ENCODE results near the gene FGD2.
A peak's percentile ranks its signal among the peaks of the same experiment; 100 is the strongest.
"Not testable (repeated sequence)": the region's sequence is repeated elsewhere in the genome, so short reads cannot be mapped to it uniquely, and the experiment has no call there.

The FGD2 gene

DNA sequence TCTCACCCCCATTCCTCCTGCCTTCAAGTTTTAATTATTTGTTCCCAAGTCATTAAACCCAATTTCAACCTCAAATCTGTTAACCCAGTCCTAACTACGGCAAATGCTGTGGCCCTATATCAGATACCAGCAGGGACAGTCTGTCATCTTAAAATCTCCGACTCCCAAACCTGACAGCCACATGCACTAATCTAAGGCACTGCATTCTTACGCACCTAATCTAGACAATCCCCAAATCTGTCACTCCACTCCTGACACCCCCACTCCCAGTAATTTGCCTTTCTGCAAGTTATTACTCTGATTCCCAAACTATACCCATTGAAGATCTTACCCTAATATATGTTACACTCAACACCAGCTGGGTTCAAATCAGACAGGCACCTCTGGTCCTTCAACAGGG, 21.9 kb upstream of the FGD2 start:
- no peaks in the 10 kb centered on the region for H3K9me3 ChIP-seq (ENCODE audit: control insufficient read depth, insufficient read depth, low read depth, low read length)
- peaks cover 27% of the 10 kb centered on the region for H3K4me1 ChIP-seq (ENCODE audit: control insufficient read depth, insufficient read depth, low read length)
- no peak overlapping the region for H3K4me3 ChIP-seq (ENCODE audit: low read depth, low read length)
- H3K27ac ChIP-seq (ENCODE audit: low read depth, low read length) = no peak overlapping the region
- H3K9ac ChIP-seq (ENCODE audit: low read length) = no peak overlapping the region
- peaks cover 10% of the 10 kb centered on the region for H3K36me3 ChIP-seq (ENCODE audit: control insufficient read depth, insufficient read depth, low read length)
- no peaks in the 10 kb centered on the region for H3K27me3 ChIP-seq (ENCODE audit: control insufficient read depth, insufficient read depth, low read length)

GRCh38 chr6:36984581-36985416, 20.7 kb upstream of the FGD2 start:
- H3K9ac ChIP-seq (ENCODE audit: low read length) = peak overlapping the region; percentile 73
- peaks cover 27% of the 10 kb centered on the region for H3K4me1 ChIP-seq (ENCODE audit: control insufficient read depth, insufficient read depth, low read length)
- H3K4me3 ChIP-seq (ENCODE audit: low read depth, low read length) = peak overlapping the region; percentile 79
- H3K27me3 ChIP-seq (ENCODE audit: control insufficient read depth, insufficient read depth, low read length) = no peaks in the 10 kb centered on the region
- no peaks in the 10 kb centered on the region for H3K9me3 ChIP-seq (ENCODE audit: control insufficient read depth, insufficient read depth, low read depth, low read length)
- no peak overlapping the region; the same call in 1 of the 2 replicates for H3K27ac ChIP-seq (ENCODE audit: low read depth, low read length)
- peaks cover 2% of the 10 kb centered on the region; the same call in 1 of the 2 replicates for H3K36me3 ChIP-seq (ENCODE audit: control insufficient read depth, insufficient read depth, low read length)

DNA sequence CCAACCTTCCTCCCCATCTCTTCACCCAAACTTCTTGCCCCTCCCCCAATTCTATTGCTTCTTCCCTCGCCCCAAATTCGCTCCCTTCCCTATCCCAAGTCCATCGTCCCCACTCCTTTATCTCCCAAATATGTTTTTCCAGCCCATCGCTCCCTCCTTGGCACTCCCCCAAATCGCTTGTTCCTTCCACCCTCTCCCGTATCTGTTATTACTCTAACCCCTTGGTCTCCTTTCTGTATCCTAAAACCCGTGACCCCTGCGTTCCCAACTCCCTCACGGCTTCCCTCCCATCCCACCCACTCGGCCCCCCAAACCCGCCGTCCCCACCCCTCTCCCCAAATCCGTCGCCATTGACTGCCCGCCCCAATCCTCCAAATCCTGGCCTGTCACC, 20.0 kb upstream of the FGD2 start:
- Histone ChIP-seq H3K9ac (ENCODE audit: low read length) (peak overlapping the region; percentile 73), H3K27me3 (ENCODE audit: control insufficient read depth, insufficient read depth, low read length) (no peaks in the 10 kb centered on the region), H3K36me3 (ENCODE audit: control insufficient read depth, insufficient read depth, low read length) (peaks cover 2% of the 10 kb centered on the region; the same call in 1 of the 2 replicates), H3K27ac (ENCODE audit: low read depth, low read length) (peak overlapping the region; percentile 97; the same call in 1 of the 2 replicates), H3K4me1 (ENCODE audit: control insufficient read depth, insufficient read depth, low read length) (peaks cover 27% of the 10 kb centered on the region), H3K4me3 (ENCODE audit: low read depth, low read length) (peak overlapping the region; percentile 79), H3K9me3 (ENCODE audit: control insufficient read depth, insufficient read depth, low read depth, low read length) (no peaks in the 10 kb centered on the region)

DNA sequence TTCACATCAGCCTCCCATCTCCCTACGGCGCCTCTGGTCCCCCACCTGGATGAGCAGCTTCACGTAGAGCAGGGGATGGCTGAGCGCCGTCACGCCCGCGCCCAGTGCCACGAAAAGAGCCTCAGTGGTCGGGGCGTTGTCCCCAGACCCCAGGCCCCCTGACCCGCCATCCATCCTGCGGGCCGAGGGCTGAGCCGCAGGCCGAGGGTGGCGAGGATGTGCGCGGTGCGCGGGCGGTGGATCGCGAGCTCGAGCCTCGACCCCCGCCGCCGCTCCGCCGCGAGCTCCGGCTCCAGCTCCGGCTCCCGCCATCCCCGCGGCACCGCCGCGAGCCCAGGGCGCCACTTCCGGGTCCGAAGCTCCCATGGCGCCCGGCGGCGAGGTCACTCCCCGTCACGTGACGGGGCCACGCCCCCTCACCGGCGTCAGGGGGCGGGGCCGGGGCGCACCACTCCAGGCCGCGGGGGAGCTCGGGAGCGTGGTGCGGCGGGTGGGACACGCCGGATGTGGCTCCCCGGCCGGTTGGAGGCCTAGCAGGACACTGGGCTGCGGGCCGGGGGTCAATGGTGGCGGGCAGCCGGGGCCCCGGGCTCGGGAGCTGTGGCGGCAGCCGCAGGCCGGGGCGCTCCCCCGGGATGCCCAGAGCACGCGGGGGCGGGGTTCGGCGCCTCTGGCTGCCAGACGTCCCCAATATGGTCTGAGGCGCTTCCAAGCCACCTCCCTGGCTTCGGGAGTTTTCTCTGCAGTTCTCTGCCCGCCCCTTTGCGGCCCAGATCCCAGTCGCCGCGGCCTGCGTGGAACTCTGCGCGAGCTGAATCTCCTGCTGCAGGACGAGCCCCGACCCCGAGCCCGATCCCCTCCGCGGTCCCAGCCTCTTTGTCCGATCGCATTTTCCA, 19.4 kb upstream of the FGD2 start, which contains the start of gene MTCH1:
Gene MTCH1 (minus strand): TSS at position 389 of the 896 bp plus-strand sequence. CDS start 23 bp downstream, at position 366.
- Histone ChIP-seq H3K36me3 (ENCODE audit: control insufficient read depth, insufficient read depth, low read length) (peaks cover 2% of the 10 kb centered on the region; the same call in 1 of the 2 replicates), H3K27me3 (ENCODE audit: control insufficient read depth, insufficient read depth, low read length) (no peaks in the 10 kb centered on the region), H3K4me1 (ENCODE audit: control insufficient read depth, insufficient read depth, low read length) (peaks cover 23% of the 10 kb centered on the region), H3K9ac (ENCODE audit: low read length) (peak within 1 kb of the TSS; percentile 73), H3K9me3 (ENCODE audit: control insufficient read depth, insufficient read depth, low read depth, low read length) (no peaks in the 10 kb centered on the region), H3K4me3 (ENCODE audit: low read depth, low read length) (peak within 1 kb of the TSS; percentile 79), H3K27ac (ENCODE audit: low read depth, low read length) (peak within 1 kb of the TSS; percentile 97)

DNA sequence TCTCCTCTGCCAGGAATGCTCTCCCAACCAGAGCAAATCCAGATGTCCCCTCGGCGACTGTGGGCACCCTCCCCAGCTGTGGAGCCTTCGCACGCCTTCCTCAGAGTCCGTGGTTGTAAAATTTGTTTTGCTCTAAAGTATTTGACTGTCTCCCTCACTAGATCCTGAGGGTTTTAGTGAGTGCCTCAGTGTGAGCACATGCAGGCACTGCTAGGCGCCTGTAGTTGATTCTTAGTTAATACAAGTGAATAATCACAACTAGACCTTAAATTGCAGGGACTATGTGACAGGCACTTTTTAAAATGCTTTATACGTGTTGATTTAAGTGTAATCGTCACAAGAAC, 18.8 kb upstream of the FGD2 start:
- H3K27ac ChIP-seq (ENCODE audit: low read depth, low read length) = peak overlapping the region; percentile 97
- no peaks in the 10 kb centered on the region for H3K27me3 ChIP-seq (ENCODE audit: control insufficient read depth, insufficient read depth, low read length)
- peaks cover 2% of the 10 kb centered on the region; the same call in 1 of the 2 replicates for H3K36me3 ChIP-seq (ENCODE audit: control insufficient read depth, insufficient read depth, low read length)
- peak overlapping the region; percentile 73 for H3K9ac ChIP-seq (ENCODE audit: low read length)
- peaks cover 21% of the 10 kb centered on the region for H3K4me1 ChIP-seq (ENCODE audit: control insufficient read depth, insufficient read depth, low read length)
- H3K4me3 ChIP-seq (ENCODE audit: low read depth, low read length) = peak overlapping the region; percentile 79
- no peaks in the 10 kb centered on the region for H3K9me3 ChIP-seq (ENCODE audit: control insufficient read depth, insufficient read depth, low read depth, low read length)

DNA sequence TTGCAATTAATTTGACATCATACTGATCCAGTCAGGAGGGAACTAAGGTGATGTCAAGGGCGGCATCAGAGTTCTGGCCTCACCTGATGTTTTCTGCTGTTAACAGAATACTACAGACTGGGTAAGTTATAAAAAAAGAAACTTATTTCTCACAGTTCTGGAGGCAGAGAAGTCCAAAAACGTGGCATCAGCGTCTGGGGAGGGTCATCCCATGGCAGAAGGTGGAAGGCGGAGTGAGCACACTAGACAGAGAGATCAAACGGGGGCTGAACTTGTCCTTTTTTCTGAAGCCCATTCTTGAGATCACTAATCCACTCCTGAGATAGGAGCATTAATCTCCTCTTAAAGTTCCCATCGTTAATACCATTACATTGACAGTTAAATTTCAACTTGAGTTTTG, 16.2 kb upstream of the FGD2 start:
- no peak overlapping the region for H3K27ac ChIP-seq (ENCODE audit: low read depth, low read length)
- H3K9ac ChIP-seq (ENCODE audit: low read length) = no peak overlapping the region
- no peaks in the 10 kb centered on the region for H3K36me3 ChIP-seq (ENCODE audit: control insufficient read depth, insufficient read depth, low read length)
- no peaks in the 10 kb centered on the region for H3K27me3 ChIP-seq (ENCODE audit: control insufficient read depth, insufficient read depth, low read length)
- H3K4me1 ChIP-seq (ENCODE audit: control insufficient read depth, insufficient read depth, low read length) = peaks cover 11% of the 10 kb centered on the region
- no peaks in the 10 kb centered on the region for H3K9me3 ChIP-seq (ENCODE audit: control insufficient read depth, insufficient read depth, low read depth, low read length)
- no peak overlapping the region for H3K4me3 ChIP-seq (ENCODE audit: low read depth, low read length)

DNA sequence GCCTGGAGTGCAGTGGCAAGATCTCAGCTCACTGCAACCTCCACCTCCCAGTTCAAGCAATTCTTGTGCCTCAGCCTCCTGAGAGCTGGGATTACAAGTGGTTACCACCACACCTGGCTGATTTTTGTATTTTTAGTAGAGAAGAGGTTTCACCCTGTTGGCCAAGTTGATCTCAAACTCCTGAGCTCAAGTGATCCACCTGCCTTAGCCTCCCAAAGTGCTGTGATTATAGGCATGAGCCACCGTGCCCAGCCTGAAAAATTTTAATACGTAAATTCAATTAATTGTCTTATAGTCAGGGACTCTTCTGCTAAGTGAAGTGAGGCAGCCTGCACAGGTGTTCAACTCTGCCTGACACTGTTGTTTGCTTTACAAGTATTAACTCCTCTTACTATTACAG, 15.1 kb upstream of the FGD2 start:
- not testable (repeated sequence) for H3K9ac ChIP-seq (ENCODE audit: low read length); H3K9me3 ChIP-seq (ENCODE audit: control insufficient read depth, insufficient read depth, low read depth, low read length); H3K27me3 ChIP-seq (ENCODE audit: control insufficient read depth, insufficient read depth, low read length); H3K27ac ChIP-seq (ENCODE audit: low read depth, low read length); H3K36me3 ChIP-seq (ENCODE audit: control insufficient read depth, insufficient read depth, low read length); H3K4me3 ChIP-seq (ENCODE audit: low read depth, low read length); H3K4me1 ChIP-seq (ENCODE audit: control insufficient read depth, insufficient read depth, low read length)

GRCh38 chr6:36997811-36998722, 7.4 kb upstream of the FGD2 start:
- no peaks in the 10 kb centered on the region for H3K36me3 ChIP-seq (ENCODE audit: control insufficient read depth, insufficient read depth, low read length)
- H3K4me1 ChIP-seq (ENCODE audit: control insufficient read depth, insufficient read depth, low read length) = peaks cover 12% of the 10 kb centered on the region; the same call in 1 of the 2 replicates
- H3K27me3 ChIP-seq (ENCODE audit: control insufficient read depth, insufficient read depth, low read length) = no peaks in the 10 kb centered on the region
- H3K4me3 ChIP-seq (ENCODE audit: low read depth, low read length) = no peak overlapping the region
- H3K27ac ChIP-seq (ENCODE audit: low read depth, low read length) = no peak overlapping the region
- no peaks in the 10 kb centered on the region for H3K9me3 ChIP-seq (ENCODE audit: control insufficient read depth, insufficient read depth, low read depth, low read length)
- no peak overlapping the region for H3K9ac ChIP-seq (ENCODE audit: low read length)

DNA sequence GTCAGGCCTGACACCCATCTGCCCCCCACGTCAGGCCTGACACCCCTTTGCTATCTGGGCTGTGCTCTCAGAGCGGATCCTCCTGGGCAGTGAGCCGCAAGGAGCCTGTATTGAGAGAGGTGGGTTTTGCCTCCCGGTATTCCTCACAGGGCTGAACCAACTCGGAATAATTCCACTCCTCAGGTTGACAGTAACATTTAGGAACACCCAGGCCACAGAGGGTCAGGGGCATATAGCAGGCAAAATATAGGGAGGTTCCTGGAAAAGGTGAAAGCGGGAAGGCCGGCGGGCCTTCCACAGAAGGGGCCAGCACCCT, 6.8 kb upstream of the FGD2 start:
- no peaks in the 10 kb centered on the region for H3K36me3 ChIP-seq (ENCODE audit: control insufficient read depth, insufficient read depth, low read length)
- H3K4me1 ChIP-seq (ENCODE audit: control insufficient read depth, insufficient read depth, low read length) = peaks cover 12% of the 10 kb centered on the region; the same call in 1 of the 2 replicates
- H3K27ac ChIP-seq (ENCODE audit: low read depth, low read length) = no peak overlapping the region
- H3K27me3 ChIP-seq (ENCODE audit: control insufficient read depth, insufficient read depth, low read length) = no peaks in the 10 kb centered on the region
- H3K4me3 ChIP-seq (ENCODE audit: low read depth, low read length) = no peak overlapping the region
- H3K9ac ChIP-seq (ENCODE audit: low read length) = no peak overlapping the region
- no peaks in the 10 kb centered on the region for H3K9me3 ChIP-seq (ENCODE audit: control insufficient read depth, insufficient read depth, low read depth, low read length)

DNA sequence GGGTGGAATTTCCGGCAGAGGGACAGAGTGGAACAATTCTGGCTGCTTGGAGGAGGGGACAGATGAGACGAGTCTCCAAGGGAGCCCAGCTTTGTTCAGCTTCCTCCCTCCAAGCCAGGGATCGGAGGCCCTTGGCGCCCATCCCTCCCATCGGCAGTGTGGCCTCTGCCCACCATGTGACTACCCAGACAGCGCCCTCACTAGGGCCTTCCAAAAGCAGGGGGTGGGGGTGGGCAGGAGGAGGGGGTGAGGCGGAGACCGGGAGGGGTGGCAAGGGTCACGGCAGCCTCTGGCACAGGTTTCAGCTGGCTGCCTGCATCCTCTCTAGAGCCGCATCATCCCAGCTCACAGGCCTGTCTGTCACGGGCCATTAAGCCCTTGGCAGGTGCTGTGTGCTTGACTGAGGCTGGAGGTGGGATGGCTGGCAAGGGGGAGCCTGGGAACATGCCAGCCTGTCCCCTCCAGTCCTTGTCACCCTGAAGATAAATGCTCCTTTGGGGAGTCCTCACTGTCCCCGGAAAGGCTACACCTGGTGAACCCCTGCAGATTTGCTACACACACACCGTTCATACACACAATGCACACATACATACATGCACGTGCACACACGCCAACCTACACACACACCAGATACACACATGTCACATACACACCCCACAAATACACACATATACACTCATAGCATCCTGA, 6.2 kb upstream of the FGD2 start:
- Histone ChIP-seq H3K36me3 (ENCODE audit: control insufficient read depth, insufficient read depth, low read length) (no peaks in the 10 kb centered on the region), H3K4me3 (ENCODE audit: low read depth, low read length) (no peak overlapping the region), H3K9ac (ENCODE audit: low read length) (no peak overlapping the region), H3K4me1 (ENCODE audit: control insufficient read depth, insufficient read depth, low read length) (peaks cover 12% of the 10 kb centered on the region; the same call in 1 of the 2 replicates), H3K27me3 (ENCODE audit: control insufficient read depth, insufficient read depth, low read length) (no peaks in the 10 kb centered on the region), H3K9me3 (ENCODE audit: control insufficient read depth, insufficient read depth, low read depth, low read length) (no peaks in the 10 kb centered on the region), H3K27ac (ENCODE audit: low read depth, low read length) (no peak overlapping the region)

Measured in HUES6 (cell line).